GM18526 (cell line): ENCODE results near the gene LSS.

ENCODE experiments used
- POLR2A ChIP-seq: IDR thresholded peaks from 3 replicates; pipeline ENCODE4 v1.6.1; 2011; ENCODE audit not compliant: insufficient read length; ENCODE audit errors: extremely low read depth

The LSS gene

DNA sequence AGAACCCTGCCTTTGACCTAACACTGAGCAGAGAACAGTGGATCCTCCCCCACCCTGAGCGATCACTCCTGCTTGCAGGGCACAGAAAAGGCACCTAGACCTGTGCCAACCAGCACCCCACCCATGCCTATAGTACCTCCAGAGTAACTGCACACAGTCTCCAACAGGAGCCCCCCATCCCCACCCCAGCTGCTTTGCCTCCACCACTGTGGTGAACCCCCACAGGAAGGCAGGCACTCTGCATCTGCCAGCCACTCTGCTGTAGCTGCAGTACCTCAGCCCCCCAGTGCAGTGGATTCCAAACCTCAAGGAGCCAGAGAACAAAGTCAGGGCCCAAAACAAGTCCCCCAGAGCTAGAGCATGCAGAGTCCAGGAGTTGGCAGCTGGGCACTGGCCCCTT is 55.0 kb downstream of the LSS start:
- TF ChIP-seq POLR2A = no peak

DNA sequence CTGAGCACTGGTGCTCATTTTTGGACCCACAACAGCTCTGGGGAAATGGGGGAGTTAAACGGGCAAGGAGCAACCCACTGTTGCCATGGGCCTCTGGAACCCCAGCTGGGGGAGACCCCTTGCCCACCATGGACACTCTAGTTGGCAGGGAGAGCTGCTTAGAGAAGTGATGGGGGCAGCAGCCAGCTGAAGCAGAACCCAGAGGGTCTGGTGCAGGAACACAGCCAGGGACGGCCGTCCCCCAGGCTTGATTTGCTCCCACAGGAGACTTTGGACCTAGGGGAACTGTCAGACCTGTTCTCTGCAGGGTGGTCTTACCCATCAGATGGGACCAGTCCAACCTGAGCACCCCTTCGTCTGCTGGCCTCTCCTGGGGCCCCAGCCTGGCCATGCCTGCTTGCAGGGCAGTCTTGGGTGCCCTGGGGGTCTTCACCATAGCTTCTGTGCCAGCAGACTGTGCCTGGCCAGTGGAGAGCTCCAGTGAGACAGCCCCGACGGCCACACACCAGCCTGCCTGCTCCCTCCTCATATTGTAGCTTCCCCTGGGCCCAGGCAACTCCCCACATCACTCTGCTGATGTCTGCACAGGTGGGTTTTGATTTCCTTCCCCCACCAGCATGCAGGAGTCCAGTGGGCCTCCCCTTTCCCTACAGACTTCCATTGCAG is 55.6 kb downstream of the LSS start:
- no peak for TF ChIP-seq POLR2A

DNA sequence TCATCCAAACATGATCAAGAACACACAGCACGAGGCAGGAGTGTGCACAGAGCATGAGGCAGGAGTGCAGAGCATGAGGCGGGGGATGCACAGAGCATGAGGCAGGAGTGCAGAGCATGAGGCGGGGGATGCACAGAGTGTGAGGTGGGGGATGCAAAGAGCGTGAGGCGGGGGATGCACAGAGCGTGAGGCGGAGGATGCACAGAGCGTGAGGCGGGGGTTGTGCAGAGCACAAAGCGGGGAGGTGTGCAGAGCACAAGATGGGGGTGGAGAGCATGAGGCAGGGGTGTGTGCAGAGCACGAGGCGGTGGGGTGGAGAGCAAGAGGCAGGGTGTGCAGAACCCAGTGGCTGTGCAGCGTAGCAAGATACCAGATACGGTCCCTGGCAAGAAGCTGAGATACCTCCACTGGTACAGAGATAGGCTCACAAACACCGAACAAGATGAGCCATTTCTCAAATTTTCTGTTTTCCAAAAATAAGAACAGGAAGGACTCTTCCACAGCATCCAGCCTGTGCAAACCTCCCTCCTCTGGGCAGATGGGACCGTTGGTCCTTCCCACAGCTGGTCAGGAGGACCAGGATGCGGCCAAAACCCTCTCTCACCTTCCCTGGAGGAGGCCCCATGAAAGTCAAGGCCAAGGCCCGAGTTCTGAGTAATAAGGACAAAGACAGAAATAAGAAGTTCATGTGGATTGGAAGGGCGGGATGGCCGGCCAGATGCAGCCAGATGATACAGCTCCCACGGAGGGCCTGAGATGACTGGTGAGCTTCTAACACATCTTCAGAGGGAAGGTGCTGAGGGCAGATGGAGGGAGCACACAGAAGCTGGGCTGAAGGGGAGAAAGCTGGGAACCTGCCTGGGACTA is 56.3 kb downstream of the LSS start:
- TF ChIP-seq POLR2A = no peak

DNA sequence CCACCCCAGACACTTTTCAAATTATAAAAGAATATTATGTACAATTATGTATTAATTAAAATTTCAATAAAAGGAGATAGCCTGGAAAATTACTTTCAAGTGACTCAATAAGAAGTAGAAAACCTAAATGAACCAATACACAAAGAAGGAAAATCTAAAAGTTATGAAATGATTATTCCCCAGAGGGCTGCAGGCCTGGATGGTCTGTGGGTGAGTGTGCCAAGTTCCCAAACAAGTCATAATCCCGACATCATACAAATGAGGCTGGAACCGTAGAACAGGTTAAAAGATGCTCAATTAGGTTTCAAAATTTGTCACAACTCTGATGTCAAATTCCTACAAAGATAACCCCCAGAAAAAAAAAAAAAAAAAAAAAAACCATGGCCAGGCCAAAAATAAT is 57.0 kb downstream of the LSS start:
- TF ChIP-seq POLR2A = no peak

DNA sequence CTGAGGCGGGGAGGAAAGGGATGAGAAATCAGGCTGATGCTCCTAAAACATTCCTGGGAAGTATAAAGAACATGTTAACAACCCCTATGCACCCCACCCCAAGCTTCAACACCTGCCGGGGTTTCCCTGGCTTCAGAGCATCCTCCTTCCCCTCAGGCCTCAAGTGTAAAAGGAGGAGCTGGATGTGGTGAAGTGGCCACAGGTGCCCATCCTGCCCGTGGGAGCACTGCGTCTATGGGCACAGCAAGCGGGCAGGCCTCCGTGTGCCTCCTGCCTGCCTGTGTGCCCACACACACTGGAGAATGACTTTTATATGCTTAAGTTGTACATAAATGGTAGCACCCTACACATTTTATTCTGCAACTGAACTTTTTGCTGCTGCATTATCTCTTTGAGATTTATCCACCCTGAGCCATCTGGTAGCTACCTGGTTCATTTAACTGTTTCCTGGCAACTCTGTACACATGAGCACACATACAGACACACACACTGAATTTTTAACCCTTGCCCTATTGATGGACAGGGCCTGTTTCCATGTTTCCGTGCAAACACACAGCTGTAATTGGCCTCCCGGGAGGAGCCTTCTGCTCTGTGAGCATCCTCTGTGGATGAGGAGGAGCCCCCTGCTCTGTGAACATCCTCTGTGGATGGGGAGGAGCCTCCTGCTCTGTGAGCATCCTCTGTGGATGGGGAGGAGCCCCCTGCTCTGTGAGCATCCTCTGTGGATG is 59.8 kb downstream of the LSS start:
- TF ChIP-seq POLR2A = no peak

DNA sequence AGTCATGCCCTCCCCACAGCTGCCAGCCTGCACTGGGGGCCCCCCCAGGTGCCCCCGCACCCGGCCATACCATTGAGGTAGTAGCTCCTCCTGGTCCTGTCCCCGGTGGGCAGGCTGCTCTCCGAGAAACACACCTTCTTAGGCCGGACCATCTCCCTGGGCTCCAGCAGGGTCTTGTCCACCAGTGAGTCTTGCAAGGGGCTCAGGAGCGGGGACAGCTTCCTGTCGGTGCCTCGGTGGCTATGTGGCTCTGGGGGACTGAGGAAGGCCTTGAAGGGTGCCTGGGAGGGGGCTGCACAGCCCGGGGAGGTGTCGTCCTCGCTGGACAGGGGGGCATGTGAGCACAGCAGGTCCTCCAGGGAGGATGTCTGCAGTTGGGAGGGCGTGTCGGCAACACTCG is 60.3 kb downstream of the LSS start:
- no peak for TF ChIP-seq POLR2A

DNA sequence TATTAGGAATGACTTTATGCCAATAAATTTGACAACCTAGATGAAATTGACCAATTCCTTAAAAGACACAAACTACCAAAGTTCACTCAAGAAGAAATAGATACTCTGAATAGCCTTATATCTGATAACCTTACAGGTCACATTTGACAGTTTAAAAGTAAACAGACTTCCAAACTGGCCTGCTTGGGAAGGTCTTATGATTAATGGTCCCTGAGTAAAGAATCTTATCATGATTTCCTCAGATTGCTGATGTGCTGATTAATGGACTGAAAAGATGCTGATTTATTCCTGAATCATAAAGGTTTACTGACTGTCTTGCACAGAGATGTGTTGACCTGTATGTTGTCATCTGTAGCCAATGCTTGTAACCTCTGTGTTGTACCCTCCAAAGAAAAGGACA is 63.5 kb downstream of the LSS start:
- TF ChIP-seq POLR2A = no peak

DNA sequence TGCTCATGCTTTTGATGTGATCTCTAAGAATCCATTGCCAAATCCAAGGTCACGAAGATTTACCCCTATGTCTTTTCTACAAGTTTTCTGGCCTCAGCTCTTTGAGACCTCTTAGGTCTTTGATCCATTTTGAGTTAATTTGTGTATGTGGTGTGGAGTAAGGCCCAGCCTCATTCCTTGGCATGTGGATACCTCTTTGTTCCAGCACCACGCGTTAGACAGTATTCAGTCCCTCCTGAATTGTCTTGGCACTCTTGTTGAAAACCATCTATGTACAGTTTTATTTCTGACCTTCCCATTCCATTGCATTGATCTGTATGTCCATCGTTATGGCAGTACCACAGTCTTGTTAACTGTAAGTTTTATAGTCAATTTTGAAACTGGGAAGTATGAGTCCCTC is 65.2 kb downstream of the LSS start:
- no peak for TF ChIP-seq POLR2A

DNA sequence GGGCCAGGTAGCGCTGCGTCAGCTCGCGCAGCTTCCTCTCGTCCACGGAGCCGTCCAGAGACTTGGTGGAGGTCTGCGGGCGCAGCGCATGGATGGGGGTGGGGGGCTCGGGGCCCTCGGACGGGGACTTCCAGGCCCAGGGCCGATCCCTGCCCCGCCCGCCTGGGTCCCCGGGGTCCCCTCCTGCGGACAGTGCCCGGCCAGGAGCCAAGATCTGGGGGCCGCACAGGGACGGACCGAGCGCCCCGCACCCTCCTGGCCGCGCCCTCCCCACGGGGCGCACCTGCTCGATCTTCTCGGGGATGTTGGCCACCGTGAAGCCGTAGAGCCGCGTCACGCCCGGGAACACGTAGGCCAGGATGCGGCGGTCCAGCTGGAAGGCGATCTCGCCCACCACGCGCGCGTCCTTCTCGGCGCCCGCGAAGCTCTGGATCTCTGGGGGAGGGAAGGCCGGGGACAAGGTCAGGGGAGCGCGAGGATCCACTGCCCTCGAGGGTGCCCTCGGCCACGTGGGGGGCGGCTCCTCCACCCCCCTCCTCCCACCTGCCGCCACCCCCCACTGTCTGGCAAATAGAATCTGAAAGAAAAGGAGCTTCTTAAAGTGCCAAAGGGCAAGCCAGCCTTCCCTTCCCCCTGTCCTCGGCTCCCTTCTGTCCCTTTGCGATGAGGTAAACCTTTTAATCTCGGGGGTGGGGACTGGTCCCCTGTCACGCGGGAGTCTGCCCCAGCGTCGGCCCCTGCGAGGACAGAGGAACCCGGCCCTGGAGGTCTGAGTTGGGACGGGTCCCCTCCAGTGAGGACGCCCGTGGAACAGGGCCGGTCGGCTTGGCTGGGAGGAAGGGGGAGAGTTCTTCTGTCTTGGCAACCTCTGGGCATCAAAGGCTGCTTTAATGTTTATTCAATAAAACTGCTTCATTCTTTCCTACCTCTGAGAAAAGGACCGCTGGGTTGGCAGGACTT is 66.7 kb downstream of the LSS start:
- TF ChIP-seq POLR2A = no peak

DNA sequence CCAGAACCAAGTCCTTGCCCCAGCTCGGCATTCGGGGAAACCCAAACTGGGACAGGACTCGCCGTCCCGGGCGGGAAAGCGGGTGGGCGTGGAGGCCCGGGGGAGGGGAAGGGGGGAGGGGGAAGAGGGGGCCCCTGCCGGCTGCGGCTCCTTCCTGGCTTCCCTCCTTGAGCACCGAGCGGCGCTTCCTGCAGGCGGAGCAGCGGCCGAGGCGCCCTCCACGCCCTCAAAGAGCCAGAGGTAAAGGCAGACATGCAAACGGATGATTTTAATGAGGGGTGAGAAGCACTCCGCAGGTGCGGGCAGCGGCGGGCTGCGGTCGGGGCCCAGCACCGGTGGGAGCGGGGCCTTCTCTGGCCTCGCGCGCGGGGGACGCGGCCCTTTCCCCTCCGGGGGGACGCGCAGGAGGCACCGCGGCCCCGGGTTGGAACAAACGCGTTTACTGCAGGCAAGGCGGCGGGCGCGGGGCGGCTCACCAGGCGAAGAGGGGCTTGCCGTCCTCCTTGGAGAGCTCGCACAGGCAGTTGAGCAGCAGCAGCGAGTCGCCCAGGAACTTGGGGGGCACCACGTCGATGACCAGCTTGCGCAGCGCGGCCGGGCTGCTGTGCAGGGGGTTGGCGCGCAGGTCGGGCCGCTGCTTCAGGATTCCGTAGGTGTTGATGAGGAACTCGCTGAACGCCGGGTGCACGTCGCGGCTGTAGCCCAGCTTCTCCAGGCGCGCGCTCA is 67.5 kb downstream of the LSS start:
- no peak for TF ChIP-seq POLR2A

DNA sequence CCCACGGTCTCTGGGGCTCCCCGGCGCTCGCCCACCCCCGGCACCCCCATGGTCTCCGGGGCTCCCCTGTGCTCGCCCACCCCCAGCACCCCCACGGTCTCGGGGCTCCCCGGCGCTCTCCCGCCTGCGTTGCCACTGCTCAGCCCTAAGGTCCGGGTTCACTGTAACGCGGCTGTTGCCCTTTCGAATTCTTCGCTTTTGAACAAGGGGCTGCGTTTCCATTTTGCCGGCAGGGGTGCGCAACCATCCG is 68.0 kb downstream of the LSS start:
- TF ChIP-seq POLR2A = no peak

DNA sequence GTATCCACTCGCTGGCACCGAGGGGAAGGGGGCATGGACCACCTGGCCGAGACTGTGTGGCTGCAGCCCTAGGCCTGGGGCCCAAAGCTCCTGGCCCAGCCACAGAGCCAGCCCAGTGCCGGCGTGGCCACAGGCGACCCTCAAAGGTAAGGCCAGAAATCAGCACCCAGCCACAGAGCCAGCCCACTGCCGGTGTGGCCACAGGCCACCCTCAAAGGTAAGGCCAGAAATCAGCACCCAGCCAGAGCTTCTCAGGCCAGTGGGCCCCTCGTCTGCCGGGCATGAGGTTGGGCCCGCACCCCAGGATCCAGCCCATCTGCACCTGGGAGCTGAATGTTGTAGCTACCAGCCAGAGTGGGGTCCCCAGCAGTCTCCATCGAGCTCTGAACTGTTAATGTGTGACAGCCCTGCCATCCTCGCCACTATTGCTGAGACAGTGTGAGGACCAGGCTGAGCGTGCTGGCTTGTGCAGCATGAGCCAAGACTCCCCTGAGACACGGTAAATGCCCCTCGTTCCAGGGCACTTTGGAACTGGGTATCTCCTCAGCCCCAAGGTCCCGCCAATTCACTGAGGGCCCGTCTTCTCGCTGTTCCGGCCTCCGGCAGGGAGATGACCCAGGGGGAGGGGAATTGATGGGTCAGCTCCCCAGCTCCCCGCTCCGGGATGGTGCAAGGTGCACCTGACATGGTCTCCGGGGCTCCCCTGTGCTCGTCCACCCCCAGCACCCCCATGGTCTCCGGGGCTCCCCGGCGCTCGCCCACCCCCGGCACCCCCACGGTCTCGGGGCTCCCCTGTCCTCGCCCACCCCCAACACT is 68.5 kb downstream of the LSS start:
- no peak for TF ChIP-seq POLR2A

DNA sequence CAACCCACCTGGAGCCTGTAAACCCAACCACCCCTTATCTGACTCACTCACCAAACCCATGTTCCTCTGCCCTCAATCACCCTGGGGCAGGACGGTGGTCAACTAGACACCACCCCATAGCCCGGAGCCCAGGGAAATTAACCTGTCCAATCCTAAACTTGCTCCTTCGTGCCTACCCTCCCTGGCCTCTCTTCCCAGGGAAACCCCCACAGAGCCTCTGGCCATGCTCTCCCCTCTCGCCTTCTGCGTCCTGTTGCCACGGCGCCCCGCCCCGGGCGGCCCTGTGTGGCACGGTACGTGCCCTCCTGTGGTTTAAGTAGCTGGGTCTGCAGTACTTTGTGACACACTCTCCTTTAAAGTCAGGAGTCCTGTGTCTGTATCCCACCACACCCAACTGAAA is 69.2 kb downstream of the LSS start:
- TF ChIP-seq POLR2A = no peak

DNA sequence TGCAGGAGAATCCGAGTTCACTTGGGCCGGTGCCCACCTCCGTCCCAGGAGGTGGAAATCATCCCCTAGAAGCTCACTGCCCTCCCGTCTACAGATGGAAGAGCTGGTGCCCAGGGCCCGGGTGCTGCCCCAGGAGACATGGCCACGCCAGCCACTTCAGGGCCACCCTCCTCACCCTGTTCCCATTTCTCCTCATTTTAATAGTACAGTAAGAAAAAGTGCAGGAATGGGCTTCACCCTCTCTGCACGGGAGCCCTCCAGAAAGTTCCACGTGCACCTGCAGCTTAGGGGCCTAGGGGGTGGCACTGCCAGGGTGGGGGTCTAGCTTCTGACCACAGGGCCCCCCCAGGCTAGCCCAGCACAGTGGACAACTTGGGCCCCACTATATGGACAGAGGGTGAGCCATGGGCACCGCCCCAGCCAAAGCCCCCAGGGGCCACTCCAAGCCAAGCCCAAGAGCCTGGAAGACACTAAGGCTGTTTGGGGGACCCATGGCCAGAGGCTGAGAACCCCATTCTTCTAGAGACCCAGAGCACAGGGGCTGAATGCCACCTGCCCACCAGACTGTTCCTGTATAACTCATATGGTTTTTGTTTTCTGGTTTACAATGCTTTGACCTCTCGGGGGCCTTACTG is 69.8 kb downstream of the LSS start:
- no peak for TF ChIP-seq POLR2A

DNA sequence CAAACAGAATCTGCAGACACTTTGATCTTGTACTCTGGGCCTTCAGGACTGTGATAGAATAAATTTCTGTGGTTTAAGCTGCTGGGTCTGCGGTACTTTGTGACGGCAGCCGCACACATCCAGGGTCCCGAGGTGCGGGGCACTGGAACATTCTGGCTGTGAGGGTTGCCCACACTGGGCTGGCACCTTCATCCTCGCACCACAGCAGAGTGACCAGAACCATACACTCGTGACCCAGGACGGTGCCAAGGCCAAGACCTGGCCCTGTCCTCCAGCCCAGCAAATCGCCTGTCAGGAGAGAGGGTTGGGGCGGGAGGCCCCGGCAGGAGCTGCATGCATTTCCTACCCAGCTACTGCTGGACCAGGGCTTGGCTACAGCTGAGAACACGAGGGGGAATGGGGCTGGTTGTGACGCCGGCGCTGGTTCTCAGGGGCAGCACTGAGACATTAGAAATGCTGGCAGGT is 70.6 kb downstream of the LSS start:
- no peak for TF ChIP-seq POLR2A
